ENCODE measurements around the gene SLC13A2.

DNA sequence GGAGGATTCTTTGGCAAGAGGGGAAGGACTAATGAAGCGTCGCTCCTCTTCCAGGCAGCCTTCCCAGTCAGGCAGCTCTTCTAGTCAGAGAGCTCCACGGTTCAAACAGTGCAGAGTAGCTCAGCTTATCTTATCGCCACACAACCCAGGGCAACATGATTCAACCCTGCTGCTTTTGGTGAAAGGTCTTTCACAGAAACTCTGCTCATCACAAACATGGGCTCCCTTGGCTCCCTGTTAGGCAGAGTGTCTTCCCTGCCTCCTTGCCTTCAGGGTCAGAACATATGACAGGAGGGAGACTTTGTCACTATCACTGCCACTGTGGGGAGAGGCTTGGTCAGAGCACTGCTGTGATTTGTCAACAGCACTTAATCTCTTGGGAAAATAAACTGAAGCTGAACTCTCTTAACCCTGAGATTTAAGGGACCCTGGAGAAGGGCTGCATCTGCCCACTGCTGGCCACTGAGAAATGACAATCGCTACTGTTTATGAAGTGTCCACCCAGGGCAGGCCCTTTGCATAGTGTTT lies 6.9 kb upstream of the SLC13A2 start:
- TF ChIP-seq, protein P1, sequence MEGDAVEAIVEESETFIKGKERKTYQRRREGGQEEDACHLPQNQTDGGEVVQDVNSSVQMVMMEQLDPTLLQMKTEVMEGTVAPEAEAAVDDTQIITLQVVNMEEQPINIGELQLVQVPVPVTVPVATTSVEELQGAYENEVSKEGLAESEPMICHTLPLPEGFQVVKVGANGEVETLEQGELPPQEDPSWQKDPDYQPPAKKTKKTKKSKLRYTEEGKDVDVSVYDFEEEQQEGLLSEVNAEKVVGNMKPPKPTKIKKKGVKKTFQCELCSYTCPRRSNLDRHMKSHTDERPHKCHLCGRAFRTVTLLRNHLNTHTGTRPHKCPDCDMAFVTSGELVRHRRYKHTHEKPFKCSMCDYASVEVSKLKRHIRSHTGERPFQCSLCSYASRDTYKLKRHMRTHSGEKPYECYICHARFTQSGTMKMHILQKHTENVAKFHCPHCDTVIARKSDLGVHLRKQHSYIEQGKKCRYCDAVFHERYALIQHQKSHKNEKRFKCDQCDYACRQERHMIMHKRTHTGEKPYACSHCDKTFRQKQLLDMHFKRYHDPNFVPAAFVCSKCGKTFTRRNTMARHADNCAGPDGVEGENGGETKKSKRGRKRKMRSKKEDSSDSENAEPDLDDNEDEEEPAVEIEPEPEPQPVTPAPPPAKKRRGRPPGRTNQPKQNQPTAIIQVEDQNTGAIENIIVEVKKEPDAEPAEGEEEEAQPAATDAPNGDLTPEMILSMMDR (IDR thresholded peaks at IDR 0.05 in 2 of 3, conservative IDR thresholded peaks at IDR 0.05 in 1 of 3; ENCODE audit: borderline replicate concordance in 1 of 3, insufficient read depth in 1 of 3, low read depth in 2 of 3, low read length in 2 of 3), result no peak
- no peak for TF ChIP-seq CEBPB (IDR thresholded peaks at IDR 0.05; ENCODE audit: low read depth)
- no peak for TF ChIP-seq POLR2AphosphoS5 (IDR thresholded peaks at IDR 0.05; ENCODE audit: low read depth, low read length)
- no peak for TF ChIP-seq JUND (IDR thresholded peaks at IDR 0.05)
- no peak for TF ChIP-seq SP1 (IDR thresholded peaks at IDR 0.05; ENCODE audit: low read depth)
- TF ChIP-seq, protein P2, sequence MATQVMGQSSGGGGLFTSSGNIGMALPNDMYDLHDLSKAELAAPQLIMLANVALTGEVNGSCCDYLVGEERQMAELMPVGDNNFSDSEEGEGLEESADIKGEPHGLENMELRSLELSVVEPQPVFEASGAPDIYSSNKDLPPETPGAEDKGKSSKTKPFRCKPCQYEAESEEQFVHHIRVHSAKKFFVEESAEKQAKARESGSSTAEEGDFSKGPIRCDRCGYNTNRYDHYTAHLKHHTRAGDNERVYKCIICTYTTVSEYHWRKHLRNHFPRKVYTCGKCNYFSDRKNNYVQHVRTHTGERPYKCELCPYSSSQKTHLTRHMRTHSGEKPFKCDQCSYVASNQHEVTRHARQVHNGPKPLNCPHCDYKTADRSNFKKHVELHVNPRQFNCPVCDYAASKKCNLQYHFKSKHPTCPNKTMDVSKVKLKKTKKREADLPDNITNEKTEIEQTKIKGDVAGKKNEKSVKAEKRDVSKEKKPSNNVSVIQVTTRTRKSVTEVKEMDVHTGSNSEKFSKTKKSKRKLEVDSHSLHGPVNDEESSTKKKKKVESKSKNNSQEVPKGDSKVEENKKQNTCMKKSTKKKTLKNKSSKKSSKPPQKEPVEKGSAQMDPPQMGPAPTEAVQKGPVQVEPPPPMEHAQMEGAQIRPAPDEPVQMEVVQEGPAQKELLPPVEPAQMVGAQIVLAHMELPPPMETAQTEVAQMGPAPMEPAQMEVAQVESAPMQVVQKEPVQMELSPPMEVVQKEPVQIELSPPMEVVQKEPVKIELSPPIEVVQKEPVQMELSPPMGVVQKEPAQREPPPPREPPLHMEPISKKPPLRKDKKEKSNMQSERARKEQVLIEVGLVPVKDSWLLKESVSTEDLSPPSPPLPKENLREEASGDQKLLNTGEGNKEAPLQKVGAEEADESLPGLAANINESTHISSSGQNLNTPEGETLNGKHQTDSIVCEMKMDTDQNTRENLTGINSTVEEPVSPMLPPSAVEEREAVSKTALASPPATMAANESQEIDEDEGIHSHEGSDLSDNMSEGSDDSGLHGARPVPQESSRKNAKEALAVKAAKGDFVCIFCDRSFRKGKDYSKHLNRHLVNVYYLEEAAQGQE (IDR thresholded peaks at IDR 0.05; ENCODE audit: low read depth), result no peak
- TF ChIP-seq RAD21 (IDR thresholded peaks at IDR 0.05; ENCODE audit: low read depth), result no peak

All from HCT116 (cell line).